ENCODE data around the gene LRCH4.

The LRCH4 gene

DNA sequence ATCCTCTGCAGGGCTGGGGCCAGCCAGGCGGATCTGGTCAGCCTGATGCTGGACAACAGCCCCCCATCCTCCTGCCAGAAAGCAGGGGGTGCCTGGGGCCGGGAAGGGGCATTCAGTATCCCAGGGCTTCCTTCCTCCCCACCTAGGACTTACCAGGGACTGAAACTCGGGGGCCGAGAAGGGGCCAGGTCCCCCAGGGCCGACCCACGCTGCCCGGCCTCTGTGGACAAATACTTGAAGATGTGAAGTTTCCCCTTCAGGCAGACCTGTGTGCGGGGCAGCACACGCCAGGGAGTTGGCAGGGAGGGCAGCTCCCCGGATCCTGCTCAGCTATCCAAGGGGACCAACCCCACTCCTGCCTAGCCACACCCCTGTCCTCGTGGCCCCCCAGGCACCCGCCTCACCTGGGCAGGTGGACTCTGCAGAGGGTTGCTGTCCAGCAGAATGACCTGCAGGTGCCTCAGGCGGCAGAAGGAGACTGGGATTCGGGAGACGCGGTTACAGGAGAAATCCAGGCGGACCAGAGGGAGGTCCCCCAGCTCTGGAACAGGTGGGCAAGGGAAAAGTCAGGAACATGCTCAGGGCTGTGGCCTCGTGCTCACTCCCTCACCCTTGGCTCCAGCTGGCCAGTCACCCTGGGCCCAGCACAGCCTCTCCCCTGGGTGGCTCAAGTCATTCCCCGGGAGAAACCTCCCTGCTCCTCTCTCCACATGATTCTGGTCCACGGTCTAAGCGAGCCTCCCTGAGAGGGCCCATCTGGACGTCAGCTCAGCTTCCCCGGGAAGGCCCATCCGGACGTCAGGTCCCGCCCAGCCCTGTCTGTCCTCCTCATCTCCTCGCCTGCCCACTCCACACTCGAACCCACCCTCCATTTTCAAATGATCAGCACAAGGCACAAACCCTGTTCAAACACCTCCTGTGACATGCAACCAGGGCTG, 7.4 kb downstream of the LRCH4 start:
- no peak for DNase-seq (ENCODE audit: extremely low read depth, low read depth)
- TF ChIP-seq, protein P1, sequence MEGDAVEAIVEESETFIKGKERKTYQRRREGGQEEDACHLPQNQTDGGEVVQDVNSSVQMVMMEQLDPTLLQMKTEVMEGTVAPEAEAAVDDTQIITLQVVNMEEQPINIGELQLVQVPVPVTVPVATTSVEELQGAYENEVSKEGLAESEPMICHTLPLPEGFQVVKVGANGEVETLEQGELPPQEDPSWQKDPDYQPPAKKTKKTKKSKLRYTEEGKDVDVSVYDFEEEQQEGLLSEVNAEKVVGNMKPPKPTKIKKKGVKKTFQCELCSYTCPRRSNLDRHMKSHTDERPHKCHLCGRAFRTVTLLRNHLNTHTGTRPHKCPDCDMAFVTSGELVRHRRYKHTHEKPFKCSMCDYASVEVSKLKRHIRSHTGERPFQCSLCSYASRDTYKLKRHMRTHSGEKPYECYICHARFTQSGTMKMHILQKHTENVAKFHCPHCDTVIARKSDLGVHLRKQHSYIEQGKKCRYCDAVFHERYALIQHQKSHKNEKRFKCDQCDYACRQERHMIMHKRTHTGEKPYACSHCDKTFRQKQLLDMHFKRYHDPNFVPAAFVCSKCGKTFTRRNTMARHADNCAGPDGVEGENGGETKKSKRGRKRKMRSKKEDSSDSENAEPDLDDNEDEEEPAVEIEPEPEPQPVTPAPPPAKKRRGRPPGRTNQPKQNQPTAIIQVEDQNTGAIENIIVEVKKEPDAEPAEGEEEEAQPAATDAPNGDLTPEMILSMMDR (IDR thresholded peaks at IDR 0.05; ENCODE audit: low read depth, low read length), result no peak

- TF ChIP-seq, protein P1 (IDR thresholded peaks at IDR 0.05; ENCODE audit: low read depth, low read length), result no peak
- no peak for DNase-seq (ENCODE audit: extremely low read depth, low read depth)
Measured at GRCh38 chr7:100577507-100577906, 8.4 kb downstream of the LRCH4 start.

DNA sequence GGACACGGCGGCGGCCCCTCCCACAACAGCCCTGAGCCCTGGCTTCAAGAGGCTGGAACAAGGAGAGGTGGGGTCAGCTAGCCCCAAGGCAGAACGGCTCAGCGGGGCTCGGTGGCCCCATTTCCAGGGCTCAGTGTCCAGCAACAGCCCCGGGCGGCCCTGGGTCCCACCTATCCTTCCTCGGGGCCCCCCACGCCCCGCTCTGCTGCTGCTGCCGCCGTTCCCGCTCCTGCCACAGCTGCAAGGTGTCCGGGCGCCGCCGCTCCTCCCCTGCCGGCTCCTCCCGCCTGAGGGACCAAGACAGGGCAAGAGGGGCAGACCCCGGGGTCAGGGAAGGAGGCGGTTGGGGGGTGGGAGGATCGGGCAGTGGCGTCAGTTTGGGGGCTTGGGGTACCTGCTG, 8.8 kb downstream of the LRCH4 start:
- TF ChIP-seq, protein P1 (IDR thresholded peaks at IDR 0.05; ENCODE audit: low read depth, low read length), result no peak
- no peak for DNase-seq (ENCODE audit: extremely low read depth, low read depth)

DNA sequence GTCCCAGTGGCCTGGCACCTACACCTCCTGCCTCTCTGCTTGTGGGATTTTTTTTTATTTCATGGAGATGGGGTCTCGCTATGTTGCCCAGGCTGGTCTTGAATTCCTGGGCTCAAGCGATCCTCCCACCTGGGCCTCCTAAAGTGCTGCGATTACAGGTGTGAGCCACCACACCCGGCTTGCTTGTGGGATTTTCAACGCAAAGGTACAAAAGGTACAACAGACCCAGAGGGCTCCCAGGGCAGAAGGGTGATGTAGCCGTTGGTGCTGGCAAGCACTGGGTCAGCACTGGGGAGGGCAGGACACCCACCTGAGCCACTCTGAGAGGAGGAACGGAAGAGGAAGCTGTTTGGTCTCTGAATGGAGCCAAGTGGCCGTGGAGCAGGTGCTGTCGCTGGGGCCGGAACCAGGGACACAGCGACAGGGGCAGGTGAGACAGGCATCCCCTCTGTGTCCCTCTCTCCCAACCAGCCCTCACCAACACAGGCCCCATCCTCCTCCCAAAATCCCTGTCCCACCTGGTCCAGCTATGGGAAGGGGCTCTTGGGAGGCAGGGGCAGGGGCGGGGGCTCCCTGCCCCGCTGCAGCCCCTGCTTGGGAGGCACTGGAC, 9.4 kb downstream of the LRCH4 start:
- TF ChIP-seq, protein P1 (IDR thresholded peaks at IDR 0.05; ENCODE audit: low read depth, low read length), result no peak
- DNase-seq (ENCODE audit: extremely low read depth, low read depth), result no peak

GRCh38 chr7:100575746-100576383, 10.1 kb downstream of the LRCH4 start:
- no peak for DNase-seq (ENCODE audit: extremely low read depth, low read depth)
- TF ChIP-seq, protein P1 (IDR thresholded peaks at IDR 0.05; ENCODE audit: low read depth, low read length), result no peak

GRCh38 chr7:100575206-100575631, 10.7 kb downstream of the LRCH4 start:
- TF ChIP-seq, protein P1 (IDR thresholded peaks at IDR 0.05; ENCODE audit: low read depth, low read length), result no peak
- no peak for DNase-seq (ENCODE audit: extremely low read depth, low read depth)

Measured in AG09319 (cell line).